ENCODE results near the gene COMMD2.
A peak's percentile ranks its signal among the peaks of the same experiment; 100 is the strongest.

The COMMD2 gene

GRCh38 chr3:149790698-149791097 lies 38.4 kb upstream of the COMMD2 start:
- TF ChIP-seq CTCF (IDR thresholded peaks at IDR 0.05; ENCODE audit: low read depth, low read length, missing control alignments), result no peak
- DNase-seq (ENCODE audit: extremely low read depth, low read depth), result no peak
- H3K4me3 ChIP-seq (replicated peaks; ENCODE audit: low read depth, low read length), result no peak overlapping the region

GRCh38 chr3:149790268-149790667 lies 38.0 kb upstream of the COMMD2 start:
- H3K4me3 ChIP-seq (replicated peaks; ENCODE audit: low read depth, low read length), result no peak overlapping the region
- DNase-seq (ENCODE audit: extremely low read depth, low read depth), result no peak
- TF ChIP-seq CTCF (IDR thresholded peaks at IDR 0.05; ENCODE audit: low read depth, low read length, missing control alignments), result no peak

- no peak for TF ChIP-seq CTCF (IDR thresholded peaks at IDR 0.05; ENCODE audit: low read depth, low read length, missing control alignments)
- no peak overlapping the region for H3K4me3 ChIP-seq (replicated peaks; ENCODE audit: low read depth, low read length)
- no peak for DNase-seq (ENCODE audit: extremely low read depth, low read depth)
Observed at GRCh38 chr3:149784064-149784704, 31.9 kb upstream of the COMMD2 start.

GRCh38 chr3:149783576-149783975 lies 31.3 kb upstream of the COMMD2 start:
- DNase-seq (ENCODE audit: extremely low read depth, low read depth), result peak; percentile 39
- no peak overlapping the region for H3K4me3 ChIP-seq (replicated peaks; ENCODE audit: low read depth, low read length)
- no peak for TF ChIP-seq CTCF (IDR thresholded peaks at IDR 0.05; ENCODE audit: low read depth, low read length, missing control alignments)

GRCh38 chr3:149781741-149782140 lies 29.5 kb upstream of the COMMD2 start:
- H3K4me3 ChIP-seq (replicated peaks; ENCODE audit: low read depth, low read length), result no peak overlapping the region
- no peak for DNase-seq (ENCODE audit: extremely low read depth, low read depth)
- no peak for TF ChIP-seq CTCF (IDR thresholded peaks at IDR 0.05; ENCODE audit: low read depth, low read length, missing control alignments)

- H3K4me3 ChIP-seq (replicated peaks; ENCODE audit: low read depth, low read length), result no peak overlapping the region
- no peak for DNase-seq (ENCODE audit: extremely low read depth, low read depth)
- TF ChIP-seq CTCF (IDR thresholded peaks at IDR 0.05; ENCODE audit: low read depth, low read length, missing control alignments), result no peak
Observed at GRCh38 chr3:149781211-149781610, 28.9 kb upstream of the COMMD2 start.
